H9 (cell line): ENCODE results near the gene MLIP. TPM values are rescaled to one million over a fixed set of nuclear protein-coding genes. Genes with fewer than 3 reads are reported as not detected.
"Not testable (repeated sequence)": the region's sequence is repeated elsewhere in the genome, so short reads cannot be mapped to it uniquely, and the experiment has no call there.

Source experiments
- DNase-seq: peaks from one replicate; pipeline ENCODE4 v3.0.0-alpha.2; 2017
- H2AFZ ChIP-seq: one replicate; pipeline ENCODE4 v1.6.1; 2013; ENCODE audit warnings: mild to moderate bottlenecking, low read length, control low read depth, moderate library complexity
- H2AK5ac ChIP-seq: 2 replicates; pipeline ENCODE4 v1.6.1; 2013; ENCODE audit warnings: low read length, control low read depth, mixed read lengths; ENCODE audit not compliant: insufficient read length
- H2BK120ac ChIP-seq: one replicate; pipeline ENCODE4 v1.6.1; 2013; ENCODE audit warnings: low read depth, mild to moderate bottlenecking, low read length, control low read depth, inconsistent platforms; ENCODE audit not compliant: poor library complexity, severe bottlenecking
- H2BK12ac ChIP-seq: 2 replicates; pipeline ENCODE4 v1.6.1; 2013; ENCODE audit warnings: low read length, control low read depth, mixed read lengths, low read depth; ENCODE audit not compliant: insufficient read length
- H2BK15ac ChIP-seq: 2 replicates; pipeline ENCODE4 v1.6.1; 2013; ENCODE audit warnings: low read depth, low read length, control low read depth
- H2BK20ac ChIP-seq: one replicate; pipeline ENCODE4 v1.6.1; 2013; ENCODE audit warnings: low read depth, mild to moderate bottlenecking, low read length, control low read depth, inconsistent platforms; ENCODE audit not compliant: poor library complexity, severe bottlenecking
- H2BK5ac ChIP-seq: 2 replicates; pipeline ENCODE4 v1.6.1; 2013; ENCODE audit warnings: low read length, control low read depth, mixed read lengths; ENCODE audit not compliant: insufficient read length
- H3K14ac ChIP-seq: 2 replicates; pipeline ENCODE4 v1.6.1; 2013; ENCODE audit warnings: low read length, control low read depth; ENCODE audit not compliant: insufficient read depth
- H3K18ac ChIP-seq: 2 replicates; pipeline ENCODE4 v1.6.1; 2013; ENCODE audit warnings: low read depth, mild to moderate bottlenecking, mixed read lengths, low read length, control low read depth; ENCODE audit not compliant: insufficient read length
- H3K23ac ChIP-seq: 2 replicates; pipeline ENCODE4 v1.6.1; 2013; ENCODE audit warnings: low read length, control low read depth, mixed read lengths, low read depth; ENCODE audit not compliant: insufficient read length
- H3K23me2 ChIP-seq: 2 replicates; pipeline ENCODE4 v1.6.1; 2013; ENCODE audit warnings: low read depth, mild to moderate bottlenecking, mixed read lengths, low read length, control low read depth; ENCODE audit not compliant: insufficient read length, poor library complexity, severe bottlenecking
- H3K27ac ChIP-seq: 2 replicates; pipeline ENCODE4 v1.5.1; 2013; ENCODE audit warnings: low read length, control low read depth, mixed read lengths, low read depth; ENCODE audit not compliant: insufficient read length
- H3K27me3 ChIP-seq: 2 replicates; pipeline ENCODE4 v1.6.1; 2013; ENCODE audit warnings: low read length, control low read depth, inconsistent platforms; ENCODE audit not compliant: insufficient read depth
- H3K4ac ChIP-seq: 2 replicates; pipeline ENCODE4 v1.6.1; 2013; ENCODE audit warnings: low read depth, mild to moderate bottlenecking, control low read depth, inconsistent platforms, low read length, moderate library complexity
- H3K4me1 ChIP-seq: 2 replicates; pipeline ENCODE4 v1.6.1; 2013; ENCODE audit warnings: low read length, control low read depth, inconsistent platforms; ENCODE audit not compliant: insufficient read depth
- H3K4me2 ChIP-seq: 2 replicates; pipeline ENCODE4 v1.6.1; 2013; ENCODE audit warnings: low read length, control low read depth, mixed read lengths; ENCODE audit not compliant: insufficient read length, insufficient read depth
- H3K56ac ChIP-seq: 2 replicates; pipeline ENCODE4 v1.6.1; 2013; ENCODE audit warnings: low read depth, mild to moderate bottlenecking, mixed read lengths, low read length, control low read depth; ENCODE audit not compliant: insufficient read length
- H3K79me1 ChIP-seq: 2 replicates; pipeline ENCODE4 v1.6.1; 2013; ENCODE audit warnings: low read depth, mild to moderate bottlenecking, moderate library complexity, low read length, control low read depth, inconsistent platforms; ENCODE audit not compliant: insufficient read depth, poor library complexity, severe bottlenecking
- H3K79me2 ChIP-seq: 2 replicates; pipeline ENCODE4 v1.6.1; 2013; ENCODE audit warnings: low read length, control low read depth, inconsistent platforms; ENCODE audit not compliant: insufficient read depth
- H3K9ac ChIP-seq: 2 replicates; pipeline ENCODE4 v1.6.1; 2013; ENCODE audit warnings: low read length, control low read depth, mixed read lengths; ENCODE audit not compliant: insufficient read length; ENCODE audit errors: extremely low read depth
- H3K9me3 ChIP-seq: one replicate; pipeline ENCODE4 v1.6.1; 2013; ENCODE audit warnings: low read depth, low read length, inconsistent platforms; ENCODE audit not compliant: control insufficient read depth
- H3T11ph ChIP-seq: one replicate; pipeline ENCODE4 v1.6.1; 2013; ENCODE audit warnings: mild to moderate bottlenecking, low read length, control low read depth, inconsistent platforms
- H4K20me1 ChIP-seq: one replicate; pipeline ENCODE4 v1.6.1; 2013; ENCODE audit not compliant: control insufficient read depth, insufficient read length, insufficient read depth
- H4K5ac ChIP-seq: 2 replicates; pipeline ENCODE4 v1.6.1; 2013; ENCODE audit warnings: low read depth, mild to moderate bottlenecking, mixed read lengths, low read length, control low read depth; ENCODE audit not compliant: insufficient read length
- H4K8ac ChIP-seq: replicated peaks from 2 replicates; pipeline ENCODE4 v1.6.1; 2013; ENCODE audit warnings: low read length, control low read depth, mixed read lengths, low read depth; ENCODE audit not compliant: insufficient read length
- H4K91ac ChIP-seq: 2 replicates; pipeline ENCODE4 v1.6.1; 2013; ENCODE audit warnings: low read depth, mild to moderate bottlenecking, moderate library complexity, mixed read lengths, low read length, control low read depth; ENCODE audit not compliant: insufficient read length
- H3K27ac Mint-ChIP-seq, 3 experiments: 2 replicates in 2 of 3; 3 replicates in 1 of 3; pipeline ENCODE4 v1.8.0; 2020 to 2021; ENCODE audit warnings: mixed read lengths in 3 of 3, mild to moderate bottlenecking in 1 of 3, moderate library complexity in 1 of 3
- H3K27me3 Mint-ChIP-seq: 2 replicates; pipeline ENCODE4 v1.8.0; 2021; ENCODE audit warnings: low read depth, mild to moderate bottlenecking, moderate library complexity, mixed read lengths
- H3K36me3 Mint-ChIP-seq, 3 experiments: 2 replicates in 2 of 3; 3 replicates in 1 of 3; pipeline ENCODE4 v1.8.0; 2020 to 2021; ENCODE audit warnings: low read depth in 3 of 3, mixed read lengths in 3 of 3; ENCODE audit not compliant: insufficient read depth in 1 of 3
- H3K4me1 Mint-ChIP-seq, 2 experiments: 2 replicates each; pipeline ENCODE4 v1.8.0; 2020; ENCODE audit warnings: mixed read lengths in 2 of 2
- H3K4me3 Mint-ChIP-seq, 2 experiments: 2 replicates in 1 of 2; 3 replicates in 1 of 2; pipeline ENCODE4 v1.8.0; 2020 to 2021; ENCODE audit warnings: mild to moderate bottlenecking in 2 of 2, mixed read lengths in 2 of 2, moderate library complexity in 1 of 2
- H3K9me3 Mint-ChIP-seq, 2 experiments: 2 replicates in 1 of 2; 3 replicates in 1 of 2; pipeline ENCODE4 v1.8.0; 2020; ENCODE audit warnings: mild to moderate bottlenecking in 2 of 2, mixed read lengths in 2 of 2, moderate library complexity in 1 of 2
- WGBS: extraction: QIAGEN DNeasy Blood & Tissue Kit; methylation state at CpG from one replicate; pipeline ENCODE4 v1.1.7; 2013; ENCODE audit warnings: missing lambda C conversion rate, low lambda C conversion rate, mixed read lengths; ENCODE audit not compliant: insufficient read length; ENCODE audit errors: extremely low coverage; 5-methylcytosine and 5-hydroxymethylcytosine counted together
- total RNA-seq: library from RNA; stranded (reverse); gene quantifications from 2 replicates; pipeline ENCODE4 v1.2.1, GENCODE V29; 2021
- TF ChIP-seq, protein P1 (sequence below): fragments of 200-600 bp; sonication (generic); conservative IDR thresholded peaks from 3 replicates; pipeline ENCODE4 v1.8.0; 2021; ENCODE audit warnings: antibody characterized with exemption, mild to moderate bottlenecking

Gene MLIP
- total RNA-seq, 1 experiment from 2014 or later, result not detected

GRCh38 chr6:54206510-54206909 is 95.3 kb downstream of the MLIP start:
- TF ChIP-seq, protein P1, sequence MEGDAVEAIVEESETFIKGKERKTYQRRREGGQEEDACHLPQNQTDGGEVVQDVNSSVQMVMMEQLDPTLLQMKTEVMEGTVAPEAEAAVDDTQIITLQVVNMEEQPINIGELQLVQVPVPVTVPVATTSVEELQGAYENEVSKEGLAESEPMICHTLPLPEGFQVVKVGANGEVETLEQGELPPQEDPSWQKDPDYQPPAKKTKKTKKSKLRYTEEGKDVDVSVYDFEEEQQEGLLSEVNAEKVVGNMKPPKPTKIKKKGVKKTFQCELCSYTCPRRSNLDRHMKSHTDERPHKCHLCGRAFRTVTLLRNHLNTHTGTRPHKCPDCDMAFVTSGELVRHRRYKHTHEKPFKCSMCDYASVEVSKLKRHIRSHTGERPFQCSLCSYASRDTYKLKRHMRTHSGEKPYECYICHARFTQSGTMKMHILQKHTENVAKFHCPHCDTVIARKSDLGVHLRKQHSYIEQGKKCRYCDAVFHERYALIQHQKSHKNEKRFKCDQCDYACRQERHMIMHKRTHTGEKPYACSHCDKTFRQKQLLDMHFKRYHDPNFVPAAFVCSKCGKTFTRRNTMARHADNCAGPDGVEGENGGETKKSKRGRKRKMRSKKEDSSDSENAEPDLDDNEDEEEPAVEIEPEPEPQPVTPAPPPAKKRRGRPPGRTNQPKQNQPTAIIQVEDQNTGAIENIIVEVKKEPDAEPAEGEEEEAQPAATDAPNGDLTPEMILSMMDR, result no peak
- Histone ChIP-seq H4K91ac (no peak overlapping the region), H3K23me2 (no peaks in the 10 kb centered on the region), H3K4me2 (no peak overlapping the region), H3K14ac (no peak overlapping the region), H2BK15ac (no peak overlapping the region), H2AK5ac (no peak overlapping the region), H3K56ac (no peak overlapping the region), H4K8ac (no peak overlapping the region), H2BK5ac (no peak overlapping the region), H3K27me3 (no peaks in the 10 kb centered on the region), H3T11ph (no peak overlapping the region), H4K5ac (no peak overlapping the region), H4K20me1 (no peaks in the 10 kb centered on the region), H2BK20ac (no peak overlapping the region), H3K27ac (no peak overlapping the region), H3K79me1 (no peaks in the 10 kb centered on the region), H3K4me1 (no peaks in the 10 kb centered on the region), H2BK12ac (no peak overlapping the region), H3K18ac (no peak overlapping the region), H3K4ac (no peak overlapping the region), H3K79me2 (no peaks in the 10 kb centered on the region), H3K23ac (no peak overlapping the region), H3K9ac (no peak overlapping the region), H3K9me3 (no peaks in the 10 kb centered on the region), H2BK120ac (no peak overlapping the region), H2AFZ (no peak overlapping the region)
- H3K27me3 Mint-ChIP-seq, result no peaks in the 10 kb centered on the region
- H3K9me3 Mint-ChIP-seq, result peaks cover 0 to 3% of the 10 kb centered on the region in 2 experiments; a peak in 2 of 5 replicates
- no peaks in the 10 kb centered on the region for H3K4me1 Mint-ChIP-seq
- H3K36me3 Mint-ChIP-seq, result no peaks in the 10 kb centered on the region
- H3K27ac Mint-ChIP-seq, result peak overlapping the region in 1 of 3 experiments; percentile 12; a peak in 1 of 7 replicates
- no CpG with 5 or more reads among the region's 2 CpGs for WGBS
- DNase-seq, result no peak
- H3K4me3 Mint-ChIP-seq, result no peak overlapping the region

GRCh38 chr6:54209983-54210382 is 98.7 kb downstream of the MLIP start:
- H3K27ac ChIP-seq, H2AK5ac ChIP-seq, H4K5ac ChIP-seq, H3K56ac ChIP-seq, H3K79me1 ChIP-seq, H2BK12ac ChIP-seq, H3K36me3 Mint-ChIP-seq, H3K14ac ChIP-seq, H2AFZ ChIP-seq, H4K91ac ChIP-seq, H4K20me1 ChIP-seq, H3K23ac ChIP-seq, H3K4me1 ChIP-seq, H3K4ac ChIP-seq, H3T11ph ChIP-seq, H3K27me3 Mint-ChIP-seq, H2BK120ac ChIP-seq, H3K9me3 Mint-ChIP-seq, H2BK5ac ChIP-seq, H2BK15ac ChIP-seq, H3K23me2 ChIP-seq, H3K4me1 Mint-ChIP-seq, H3K9ac ChIP-seq, H3K9me3 ChIP-seq, H3K18ac ChIP-seq, H3K4me2 ChIP-seq, H4K8ac ChIP-seq, H2BK20ac ChIP-seq, DNase-seq, H3K79me2 ChIP-seq, H3K4me3 Mint-ChIP-seq, H3K27me3 ChIP-seq: not testable (repeated sequence)
- 0 out of 7 replicates have a peak overlapping the region, but pooled peaks of 1 of the 3 experiments have one; percentile 8 for H3K27ac Mint-ChIP-seq
- WGBS, result no CpG with 5 or more reads among the region's 7 CpGs
